Esophagus squamous epithelium (tissue), 5 donors: ENCODE measurements around the gene PSMG1. TPM values are rescaled to one million over a fixed set of nuclear protein-coding genes. Genes with fewer than 3 reads are reported as not detected.
A peak's percentile ranks its signal among the peaks of the same experiment; 100 is the strongest.

Experiments used
- DNase-seq: peaks from one replicate; lab custom pipeline; 2025; lab: John Stamatoyannopoulos, UW
- H3K27ac ChIP-seq, 4 donors: fragments of 200-600 bp; sonication (generic); one replicate each; pipeline ENCODE4 v1.5.1; 2016 to 2019; ENCODE audit warnings: mild to moderate bottlenecking in 1 of 4
- H3K27me3 ChIP-seq, 4 donors: fragments of 200-600 bp; sonication (generic); 1 replicate in 3 of 4; 2 replicates in 1 of 4; pipeline versions ENCODE4 v1.5.1 to v1.6.0; 2017 to 2021; ENCODE audit warnings: antibody characterized with exemption in 1 of 4
- H3K36me3 ChIP-seq, 3 donors: fragments of 200-600 bp; sonication (generic); one replicate each; pipeline ENCODE4 v1.5.1; 2016 to 2019
- H3K4me1 ChIP-seq, 3 donors: fragments of 200-600 bp; sonication (generic); one replicate each; pipeline ENCODE4 v1.5.1; 2017 to 2019
- H3K4me3 ChIP-seq, 4 donors: fragments of 200-600 bp; sonication (generic); 1 replicate in 3 of 4; 2 replicates in 1 of 4; pipeline ENCODE4 v1.5.1; 2016 to 2019; ENCODE audit warnings: mild to moderate bottlenecking in 2 of 4, moderate library complexity in 1 of 4
- H3K9me3 ChIP-seq, 3 donors: fragments of 200-600 bp; sonication (generic); one replicate each; pipeline ENCODE4 v1.5.1; 2016 to 2019
- POLR2A ChIP-seq, 4 donors: fragments of 450-650 bp; IDR thresholded peaks; one replicate each; pipeline ENCODE4 v1.6.1; 2017; ENCODE audit warnings: antibody characterized with exemption in 4 of 4, mild to moderate bottlenecking in 4 of 4, moderate library complexity in 3 of 4
- WGBS, 2 donors: methylation state at CpG; one replicate each; pipeline ENCODE4 v1.1.5; 2018; 5-methylcytosine and 5-hydroxymethylcytosine counted together
- intact Hi-C: fragments of 100-400 bp; cut with DNase I; formaldehyde crosslinking; loops from one replicate; pipeline ENCODE4 v1.15.0; 2022
- total RNA-seq, 4 donors: library from RNA; depleted of rRNA; stranded (reverse); fragments of >200 nt; gene quantifications; one replicate each; pipeline ENCODE4 v1.1.0, GENCODE V29; 2016
- TF ChIP-seq, protein P1 (sequence below), 6 experiments: fragments of 450-650 bp in 4 of 6; fragments of 200-600 bp in 2 of 6; sonication (generic) in 2 of 6; IDR thresholded peaks; one replicate each; pipeline ENCODE4 v1.5.1; 2016 to 2019; ENCODE audit warnings: antibody characterized with exemption in 6 of 6, mild to moderate bottlenecking in 4 of 6, moderate library complexity in 4 of 6
- donor health status: DM: yes; HTN: yes; CAD: no.

The PSMG1 gene
- total RNA-seq, 4 donors from 2014 or later: 33.8 to 56.5 (median 45.8) TPM

DNA sequence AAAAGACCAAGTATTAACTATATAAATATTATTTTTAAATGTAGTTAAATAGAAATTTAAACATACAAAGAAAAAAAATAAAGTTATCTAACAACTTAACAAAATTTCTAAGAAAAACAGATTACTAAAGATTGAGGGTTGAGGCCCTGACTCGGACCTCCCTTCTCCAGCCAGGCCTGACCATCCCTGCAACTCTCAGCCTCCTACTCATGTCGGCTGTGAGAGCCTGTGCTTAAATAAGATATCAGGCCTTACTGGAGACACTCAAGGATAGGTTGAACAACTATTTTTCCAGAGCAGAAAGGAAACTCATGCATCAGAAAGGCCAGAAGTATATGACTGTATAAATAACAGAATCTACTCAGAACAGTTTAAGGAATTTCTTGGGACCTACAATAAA, 33.0 kb upstream of the PSMG1 start:
- 93 to 96% methylated on average over 2 of the region's 2 CpGs for WGBS, 2 donors
- Histone ChIP-seq H3K4me3 (no peak overlapping the region), H3K9me3 (no peaks in the 10 kb centered on the region), H3K27me3 (no peaks in the 10 kb centered on the region), H3K27ac (no peak overlapping the region), H3K4me1 (no peaks in the 10 kb centered on the region), H3K36me3 (peaks cover 0 to 100% (median 7%) of the 10 kb centered on the region in 3 donors)
- no peak for DNase-seq
- intact Hi-C loops: no loop called here
- TF ChIP-seq, protein P1, sequence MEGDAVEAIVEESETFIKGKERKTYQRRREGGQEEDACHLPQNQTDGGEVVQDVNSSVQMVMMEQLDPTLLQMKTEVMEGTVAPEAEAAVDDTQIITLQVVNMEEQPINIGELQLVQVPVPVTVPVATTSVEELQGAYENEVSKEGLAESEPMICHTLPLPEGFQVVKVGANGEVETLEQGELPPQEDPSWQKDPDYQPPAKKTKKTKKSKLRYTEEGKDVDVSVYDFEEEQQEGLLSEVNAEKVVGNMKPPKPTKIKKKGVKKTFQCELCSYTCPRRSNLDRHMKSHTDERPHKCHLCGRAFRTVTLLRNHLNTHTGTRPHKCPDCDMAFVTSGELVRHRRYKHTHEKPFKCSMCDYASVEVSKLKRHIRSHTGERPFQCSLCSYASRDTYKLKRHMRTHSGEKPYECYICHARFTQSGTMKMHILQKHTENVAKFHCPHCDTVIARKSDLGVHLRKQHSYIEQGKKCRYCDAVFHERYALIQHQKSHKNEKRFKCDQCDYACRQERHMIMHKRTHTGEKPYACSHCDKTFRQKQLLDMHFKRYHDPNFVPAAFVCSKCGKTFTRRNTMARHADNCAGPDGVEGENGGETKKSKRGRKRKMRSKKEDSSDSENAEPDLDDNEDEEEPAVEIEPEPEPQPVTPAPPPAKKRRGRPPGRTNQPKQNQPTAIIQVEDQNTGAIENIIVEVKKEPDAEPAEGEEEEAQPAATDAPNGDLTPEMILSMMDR (IDR thresholded peaks at IDR 0.05): no peak
- TF ChIP-seq POLR2A (IDR thresholded peaks at IDR 0.05): no peak

DNA sequence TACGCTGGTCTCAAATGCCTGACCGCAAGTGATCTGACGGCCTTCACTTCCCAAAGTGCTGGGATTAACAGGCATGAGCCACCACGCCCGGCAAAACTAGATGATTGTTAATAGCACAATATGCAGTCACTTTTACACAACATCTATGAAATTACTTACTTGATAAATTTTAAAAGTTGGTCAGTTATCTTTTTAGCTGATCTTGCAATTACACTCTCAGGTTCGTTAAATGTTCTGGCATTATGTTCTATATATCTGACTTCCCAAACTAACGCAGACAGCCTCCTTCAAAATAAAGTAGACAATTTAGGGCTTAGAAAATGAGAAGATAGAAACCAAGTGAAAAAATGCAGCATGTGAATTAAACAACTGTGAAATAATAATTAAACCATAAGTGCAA, 31.8 kb upstream of the PSMG1 start:
- H3K27ac ChIP-seq: no peak overlapping the region
- H3K4me3 ChIP-seq: no peak overlapping the region
- intact Hi-C loops: no loop called here
- H3K36me3 ChIP-seq: peaks cover 0 to 100% (median 7%) of the 10 kb centered on the region in 3 donors
- no peak for DNase-seq
- no peaks in the 10 kb centered on the region for H3K4me1 ChIP-seq
- H3K9me3 ChIP-seq: no peaks in the 10 kb centered on the region
- TF ChIP-seq, protein P1 (IDR thresholded peaks at IDR 0.05): no peak
- no peak for TF ChIP-seq POLR2A (IDR thresholded peaks at IDR 0.05)
- no peaks in the 10 kb centered on the region for H3K27me3 ChIP-seq
- 92 to 98% methylated on average over 7 of the region's 7 CpGs for WGBS, 2 donors

DNA sequence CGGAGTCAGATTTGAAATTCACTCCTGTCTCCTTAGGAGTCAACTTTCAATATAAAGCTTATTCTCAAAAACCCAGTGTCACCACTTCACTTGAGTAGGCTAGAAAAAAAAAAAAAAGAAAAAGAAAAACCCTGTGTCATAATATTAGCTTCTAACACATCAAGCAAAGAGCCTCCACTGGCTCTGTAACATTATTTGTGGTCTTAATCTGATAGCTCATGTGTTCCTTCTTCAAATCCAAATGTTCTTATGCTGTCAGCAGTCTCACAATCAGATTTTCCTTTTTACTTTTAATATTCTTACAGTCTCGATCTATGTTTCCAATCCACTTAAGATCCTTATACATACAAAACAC, 26.1 kb upstream of the PSMG1 start:
- Histone ChIP-seq H3K36me3 (peaks cover 5 to 99% (median 20%) of the 10 kb centered on the region in 3 donors), H3K4me1 (no peaks in the 10 kb centered on the region)

DNA sequence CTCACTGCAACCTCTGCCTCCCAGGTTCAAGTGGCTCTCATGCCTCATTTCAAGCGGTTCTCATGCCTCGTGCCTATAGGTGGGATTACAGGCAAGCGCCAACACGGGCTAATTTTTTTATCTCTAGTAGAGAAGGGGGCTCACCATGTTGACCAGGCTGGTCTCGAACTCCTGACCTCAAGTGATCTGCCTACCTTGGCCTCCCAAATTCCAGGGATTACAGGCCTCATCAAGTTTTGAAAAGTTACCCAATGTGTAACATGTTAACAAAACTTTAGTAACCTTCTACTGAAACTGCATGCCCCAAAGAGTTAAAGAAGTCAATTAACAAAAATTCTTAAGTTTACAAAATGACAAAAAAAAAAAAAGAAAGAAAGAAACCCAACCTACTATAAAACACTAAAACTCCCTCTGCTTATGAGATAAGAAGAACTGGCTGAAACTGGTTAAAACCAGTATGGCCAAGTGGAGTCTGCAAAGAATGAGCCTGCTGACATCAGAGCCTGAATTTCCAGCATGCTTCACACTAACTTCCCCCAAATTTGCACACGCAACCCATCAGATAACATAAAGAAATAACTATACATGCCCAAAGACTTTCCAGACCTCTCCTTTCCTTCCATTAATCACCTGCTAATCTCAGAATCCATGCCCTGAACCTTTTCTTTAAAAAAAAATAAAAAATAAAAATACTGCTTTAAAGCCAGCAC, 25.5 kb upstream of the PSMG1 start:
- no peak overlapping the region for H3K4me3 ChIP-seq
- no peaks in the 10 kb centered on the region for H3K4me1 ChIP-seq
- H3K27ac ChIP-seq: no peak overlapping the region
- WGBS, 2 donors: 94 to 97% methylated on average over 5 to 6 of the region's 6 CpGs
- intact Hi-C loops: no loop called here
- H3K27me3 ChIP-seq: no peaks in the 10 kb centered on the region
- H3K9me3 ChIP-seq: no peaks in the 10 kb centered on the region
- no peak for TF ChIP-seq POLR2A (IDR thresholded peaks at IDR 0.05)
- TF ChIP-seq, protein P1 (IDR thresholded peaks at IDR 0.05): no peak
- DNase-seq: no peak
- peaks cover 5 to 97% (median 20%) of the 10 kb centered on the region in 3 donors for H3K36me3 ChIP-seq

More for the DNA sequence above, 26.1 kb upstream of the PSMG1 start:
- H3K4me3 ChIP-seq: no peak overlapping the region
- no peak for DNase-seq
- no peak for TF ChIP-seq POLR2A (IDR thresholded peaks at IDR 0.05)
- TF ChIP-seq, protein P1 (IDR thresholded peaks at IDR 0.05): no peak
- intact Hi-C loops: no loop called here
- H3K27ac ChIP-seq: no peak overlapping the region
- H3K9me3 ChIP-seq: no peaks in the 10 kb centered on the region
- no peaks in the 10 kb centered on the region for H3K27me3 ChIP-seq
- WGBS, 2 donors: 74 to 85% methylated on average over 2 of the region's 2 CpGs

DNA sequence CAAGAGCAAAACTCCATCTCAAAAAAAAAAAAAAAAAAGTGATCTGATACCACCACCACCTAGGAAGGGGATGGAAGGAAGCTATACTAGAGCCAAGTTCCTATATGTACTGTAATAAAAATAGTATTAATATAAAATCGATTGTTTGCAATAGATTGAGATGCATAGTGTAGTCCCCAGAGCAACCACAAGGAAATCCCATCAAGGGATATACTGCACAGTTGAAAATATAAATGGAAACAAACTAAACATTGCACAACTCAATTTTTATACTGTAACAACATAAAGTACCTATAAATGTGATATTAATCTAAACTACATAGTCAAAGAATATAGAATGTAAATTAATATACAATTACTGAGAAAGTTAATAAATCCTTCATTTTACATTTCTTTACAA, 20.9 kb upstream of the PSMG1 start:
- no peak overlapping the region for H3K4me3 ChIP-seq
- H3K36me3 ChIP-seq: peaks cover 5 to 97% (median 32%) of the 10 kb centered on the region in 3 donors
- intact Hi-C loops: no loop called here
- H3K4me1 ChIP-seq: no peaks in the 10 kb centered on the region
- no peak for DNase-seq
- TF ChIP-seq, protein P1 (IDR thresholded peaks at IDR 0.05): peak in 3 of 6 experiments; percentile 20 to 35 (median 22)
- TF ChIP-seq POLR2A (IDR thresholded peaks at IDR 0.05): no peak
- WGBS, 2 donors: 71 to 88% methylated on average over 1 of the region's 1 CpG
- no peaks in the 10 kb centered on the region for H3K27me3 ChIP-seq
- no peaks in the 10 kb centered on the region for H3K9me3 ChIP-seq
- no peak overlapping the region for H3K27ac ChIP-seq
